ENCODE results near the gene LMBR1. TPM values are rescaled to one million over a fixed set of nuclear protein-coding genes. Genes with fewer than 3 reads are reported as not detected.
"Not testable (repeated sequence)": the region's sequence is repeated elsewhere in the genome, so short reads cannot be mapped to it uniquely, and the experiment has no call there.

Gene LMBR1
- polyA plus RNA-seq, 5 donors: 45.7 to 68.3 (median 63.6) TPM

- not testable (repeated sequence) for DNase-seq
Observed at GRCh38 chr7:156909574-156910252, 16.7 kb upstream of the LMBR1 start.

GRCh38 chr7:156907656-156908055, 14.7 kb upstream of the LMBR1 start:
- no peak for DNase-seq

GRCh38 chr7:156906200-156906649, 13.2 kb upstream of the LMBR1 start:
- DNase-seq: no peak

GRCh38 chr7:156903232-156903909, 10.4 kb upstream of the LMBR1 start:
- no peak for DNase-seq

- not testable (repeated sequence) for DNase-seq
Observed at GRCh38 chr7:156900093-156900492, 7.1 kb upstream of the LMBR1 start.

GRCh38 chr7:156898938-156899337, 6.0 kb upstream of the LMBR1 start:
- DNase-seq: no peak

GRCh38 chr7:156897673-156898072, 4.7 kb upstream of the LMBR1 start:
- DNase-seq: no peak

- DNase-seq: no peak
Observed at GRCh38 chr7:156896388-156897022, 3.5 kb upstream of the LMBR1 start.

- no peak for DNase-seq
Observed at GRCh38 chr7:156895024-156895780, 2.2 kb upstream of the LMBR1 start.

- DNase-seq: no peak
Observed at GRCh38 chr7:156892081-156892800, 742 bp downstream of the LMBR1 start.

GRCh38 chr7:156889746-156890145, 3.2 kb downstream of the LMBR1 start:
- DNase-seq: no peak

GRCh38 chr7:156889089-156889488, 3.9 kb downstream of the LMBR1 start:
- DNase-seq: no peak

- no peak for DNase-seq
Observed at GRCh38 chr7:156886020-156886795, 6.8 kb downstream of the LMBR1 start.

GRCh38 chr7:156881679-156882078, 11.3 kb downstream of the LMBR1 start:
- no peak for DNase-seq

GRCh38 chr7:156875766-156876165, 17.2 kb downstream of the LMBR1 start:
- DNase-seq: no peak

GRCh38 chr7:156868363-156868762, 24.6 kb downstream of the LMBR1 start:
- DNase-seq: not testable (repeated sequence)

- DNase-seq: no peak
Observed at GRCh38 chr7:156865493-156865892, 27.5 kb downstream of the LMBR1 start.

GRCh38 chr7:156862022-156862421, 31.0 kb downstream of the LMBR1 start:
- not testable (repeated sequence) for DNase-seq

- no peak for DNase-seq
Observed at GRCh38 chr7:156861212-156861611, 31.8 kb downstream of the LMBR1 start.

GRCh38 chr7:156860099-156860498, 32.9 kb downstream of the LMBR1 start:
- DNase-seq: not testable (repeated sequence)

- no peak for DNase-seq
Observed at GRCh38 chr7:156858523-156858922, 34.5 kb downstream of the LMBR1 start.
